ENCODE measurements around the gene CGNL1. TPM values are rescaled to one million over a fixed set of nuclear protein-coding genes. Genes with fewer than 3 reads are reported as not detected.

Gene CGNL1
- total and polyA plus RNA-seq, 2 experiments from 2014 or later, result 11.4 to 13.1 TPM

DNA sequence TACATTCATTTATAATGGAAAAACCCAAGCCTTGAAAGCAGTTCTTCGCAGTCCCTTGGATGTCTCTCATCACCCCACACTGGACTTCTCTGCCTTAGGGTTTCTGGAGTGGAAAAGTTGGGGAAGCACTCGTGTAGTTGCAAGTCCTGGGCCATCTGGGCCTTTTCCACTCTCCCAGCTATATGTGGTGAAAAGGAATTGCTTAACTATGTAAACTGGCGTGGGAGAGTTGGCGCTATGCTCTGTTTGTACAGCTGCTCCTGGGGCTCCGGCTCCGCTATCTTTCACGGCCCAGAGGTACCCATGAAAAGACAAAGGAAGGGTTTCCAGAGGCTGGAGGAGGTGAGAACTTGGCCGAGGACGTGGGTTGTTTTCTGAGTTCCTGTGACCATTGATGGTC is 134.3 kb downstream of the CGNL1 start:
- no peaks in the 10 kb centered on the region for H3K79me2 ChIP-seq
- H3K4me1 ChIP-seq (ENCODE audit: insufficient read depth), result peaks cover 34% of the 10 kb centered on the region
- no peaks in the 10 kb centered on the region for H3K9me3 ChIP-seq (ENCODE audit: low read depth)
- H3K4me3 ChIP-seq, result no peak overlapping the region
- no peaks in the 10 kb centered on the region for H3K9me2 ChIP-seq (replicated peaks; ENCODE audit: insufficient read depth)
- TF ChIP-seq, protein P1, sequence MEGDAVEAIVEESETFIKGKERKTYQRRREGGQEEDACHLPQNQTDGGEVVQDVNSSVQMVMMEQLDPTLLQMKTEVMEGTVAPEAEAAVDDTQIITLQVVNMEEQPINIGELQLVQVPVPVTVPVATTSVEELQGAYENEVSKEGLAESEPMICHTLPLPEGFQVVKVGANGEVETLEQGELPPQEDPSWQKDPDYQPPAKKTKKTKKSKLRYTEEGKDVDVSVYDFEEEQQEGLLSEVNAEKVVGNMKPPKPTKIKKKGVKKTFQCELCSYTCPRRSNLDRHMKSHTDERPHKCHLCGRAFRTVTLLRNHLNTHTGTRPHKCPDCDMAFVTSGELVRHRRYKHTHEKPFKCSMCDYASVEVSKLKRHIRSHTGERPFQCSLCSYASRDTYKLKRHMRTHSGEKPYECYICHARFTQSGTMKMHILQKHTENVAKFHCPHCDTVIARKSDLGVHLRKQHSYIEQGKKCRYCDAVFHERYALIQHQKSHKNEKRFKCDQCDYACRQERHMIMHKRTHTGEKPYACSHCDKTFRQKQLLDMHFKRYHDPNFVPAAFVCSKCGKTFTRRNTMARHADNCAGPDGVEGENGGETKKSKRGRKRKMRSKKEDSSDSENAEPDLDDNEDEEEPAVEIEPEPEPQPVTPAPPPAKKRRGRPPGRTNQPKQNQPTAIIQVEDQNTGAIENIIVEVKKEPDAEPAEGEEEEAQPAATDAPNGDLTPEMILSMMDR (IDR thresholded peaks at IDR 0.05; ENCODE audit: poor library complexity), result no peak
- TF ChIP-seq EZH2phosphoT487 (IDR thresholded peaks at IDR 0.05; ENCODE audit: low read depth, severe bottlenecking, unreplicated experiment) (no peak), EZH2 (IDR thresholded peaks at IDR 0.05; ENCODE audit: borderline replicate concordance) (no peak)
- H3K27ac ChIP-seq, result peak overlapping the region; percentile 48
- H3K36me3 ChIP-seq (replicated peaks; ENCODE audit: insufficient read depth, low read depth), result no peaks in the 10 kb centered on the region
- no peak overlapping the region for H3K4me2 ChIP-seq
- no peaks in the 10 kb centered on the region for H3K27me3 ChIP-seq
- no peaks in the 10 kb centered on the region for H4K20me1 ChIP-seq (ENCODE audit: insufficient read depth, poor library complexity, severe bottlenecking)
- no peak overlapping the region for H2AFZ ChIP-seq
- 76% methylated on average over 9 of the region's 9 CpGs for WGBS (ENCODE audit: low lambda C conversion rate, missing lambda C conversion rate)
- peak; percentile 37 for DNase-seq (ENCODE audit: low spot score)

DNA sequence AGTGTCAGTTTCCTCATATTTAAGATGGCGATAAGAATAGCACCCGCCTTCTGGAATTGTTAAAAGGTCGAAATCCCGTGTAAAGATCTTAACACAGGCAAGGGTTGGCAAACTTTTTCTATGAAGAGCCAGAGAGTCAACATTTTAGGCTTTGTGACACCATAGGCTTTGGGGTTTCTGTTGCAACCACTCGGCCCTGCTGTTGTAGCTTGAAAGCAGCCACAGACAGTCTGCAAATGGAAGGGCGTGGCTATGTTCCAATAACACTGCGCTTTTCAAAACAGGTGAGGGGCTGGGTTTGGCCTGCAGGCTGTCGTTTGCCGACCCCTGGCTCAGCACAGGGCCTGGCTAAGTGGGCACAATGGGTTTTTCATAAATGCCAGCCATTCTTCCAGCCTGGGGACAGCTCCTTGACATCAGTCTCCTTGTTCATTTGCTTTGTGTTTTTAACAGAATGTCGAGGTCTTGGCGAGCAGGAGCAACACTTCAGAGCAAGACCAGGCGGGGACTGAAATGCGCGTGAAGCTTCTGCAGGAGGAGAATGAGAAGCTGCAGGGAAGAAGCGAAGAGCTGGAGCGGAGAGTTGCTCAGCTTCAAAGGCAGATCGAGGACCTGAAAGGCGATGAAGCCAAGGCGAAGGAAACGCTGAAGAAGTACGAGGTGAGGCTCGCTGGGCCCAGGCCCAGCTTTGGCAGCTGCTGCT is 140.2 kb downstream of the CGNL1 start:
- Histone ChIP-seq H3K4me2 (no peak overlapping the region), H3K36me3 (replicated peaks; ENCODE audit: insufficient read depth, low read depth) (no peaks in the 10 kb centered on the region), H2AFZ (no peak overlapping the region), H4K20me1 (ENCODE audit: insufficient read depth, poor library complexity, severe bottlenecking) (no peaks in the 10 kb centered on the region), H3K4me1 (ENCODE audit: insufficient read depth) (no peaks in the 10 kb centered on the region), H3K9me3 (ENCODE audit: low read depth) (no peaks in the 10 kb centered on the region), H3K79me2 (no peaks in the 10 kb centered on the region), H3K27me3 (no peaks in the 10 kb centered on the region), H3K9me2 (replicated peaks; ENCODE audit: insufficient read depth) (no peaks in the 10 kb centered on the region), H3K4me3 (no peak overlapping the region), H3K27ac (no peak overlapping the region)
- no peak for DNase-seq (ENCODE audit: low spot score)
- WGBS (ENCODE audit: low lambda C conversion rate, missing lambda C conversion rate), result 85% methylated on average over 22 of the region's 22 CpGs
- no peak for TF ChIP-seq EZH2 (IDR thresholded peaks at IDR 0.05; ENCODE audit: borderline replicate concordance)
- TF ChIP-seq, protein P1 (IDR thresholded peaks at IDR 0.05; ENCODE audit: poor library complexity), result no peak
- no peak for TF ChIP-seq EZH2phosphoT487 (IDR thresholded peaks at IDR 0.05; ENCODE audit: low read depth, severe bottlenecking, unreplicated experiment)

DNA sequence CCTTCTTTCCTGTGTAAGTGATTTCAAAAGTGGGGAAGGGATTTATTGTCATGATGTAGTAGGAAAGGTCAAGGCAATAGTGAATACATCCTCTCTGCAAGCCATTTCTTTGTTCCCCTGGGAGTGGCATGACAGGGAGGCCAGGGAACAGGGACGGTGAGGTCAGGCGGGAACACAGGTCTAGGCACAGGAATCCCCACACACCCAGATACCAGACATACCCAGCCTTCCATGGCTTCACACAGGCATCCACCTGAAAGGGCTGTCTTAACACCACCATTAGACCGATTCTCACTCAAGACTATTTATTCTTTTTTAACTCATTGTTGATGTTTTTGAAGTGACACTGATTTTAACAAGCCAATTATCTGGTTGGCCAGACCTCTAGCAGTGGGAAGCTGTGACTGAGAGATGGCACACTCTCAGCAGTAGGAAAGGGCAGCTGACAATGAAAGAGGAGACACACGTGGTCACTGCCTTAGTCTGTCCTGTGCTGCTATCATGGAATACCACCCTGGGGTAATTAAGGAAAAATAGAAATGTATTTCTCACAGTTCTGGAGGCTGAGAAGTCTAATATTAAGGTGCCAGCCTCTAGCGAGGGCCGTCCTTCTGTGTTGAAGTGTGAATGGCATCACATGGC is 140.8 kb downstream of the CGNL1 start:
- no peak overlapping the region for H2AFZ ChIP-seq
- H3K4me3 ChIP-seq, result no peak overlapping the region
- TF ChIP-seq EZH2 (IDR thresholded peaks at IDR 0.05; ENCODE audit: borderline replicate concordance), result no peak
- TF ChIP-seq EZH2phosphoT487 (IDR thresholded peaks at IDR 0.05; ENCODE audit: low read depth, severe bottlenecking, unreplicated experiment), result no peak
- TF ChIP-seq, protein P1 (IDR thresholded peaks at IDR 0.05; ENCODE audit: poor library complexity), result no peak
- no peaks in the 10 kb centered on the region for H3K9me3 ChIP-seq (ENCODE audit: low read depth)
- H3K79me2 ChIP-seq, result no peaks in the 10 kb centered on the region
- H3K9me2 ChIP-seq (replicated peaks; ENCODE audit: insufficient read depth), result no peaks in the 10 kb centered on the region
- DNase-seq (ENCODE audit: low spot score), result no peak
- whole genome bisulfite sequencing (ENCODE audit: low lambda C conversion rate, missing lambda C conversion rate), result 85% methylated on average over 6 of the region's 6 CpGs
- H3K4me1 ChIP-seq (ENCODE audit: insufficient read depth), result no peaks in the 10 kb centered on the region
- no peaks in the 10 kb centered on the region for H4K20me1 ChIP-seq (ENCODE audit: insufficient read depth, poor library complexity, severe bottlenecking)
- no peak overlapping the region for H3K27ac ChIP-seq
- H3K27me3 ChIP-seq, result no peaks in the 10 kb centered on the region
- no peak overlapping the region for H3K4me2 ChIP-seq
- no peaks in the 10 kb centered on the region for H3K36me3 ChIP-seq (replicated peaks; ENCODE audit: insufficient read depth, low read depth)

All from hepatocyte (in vitro differentiated cells).